IPS-20b (cell line): ENCODE data around the gene ACER1.

ENCODE experiments used
- H3K27ac ChIP-seq: one replicate; pipeline ENCODE4 v1.5.1; 2013; ENCODE audit warnings: low read length
- H3K27me3 ChIP-seq: 2 replicates; pipeline ENCODE4 v1.6.1; 2013; ENCODE audit warnings: mild to moderate bottlenecking, low read length, inconsistent platforms; ENCODE audit not compliant: insufficient read depth
- H3K36me3 ChIP-seq: 2 replicates; pipeline ENCODE4 v1.6.1; 2013; ENCODE audit warnings: low read depth, mild to moderate bottlenecking, inconsistent platforms, low read length, moderate library complexity; ENCODE audit not compliant: insufficient read depth
- H3K4me1 ChIP-seq: 2 replicates; pipeline ENCODE4 v1.6.1; 2013; ENCODE audit warnings: mild to moderate bottlenecking, control low read depth, inconsistent platforms, low read length, moderate library complexity; ENCODE audit not compliant: insufficient read depth
- H3K4me3 ChIP-seq: 2 replicates; pipeline ENCODE4 v1.5.1; 2013; ENCODE audit warnings: mild to moderate bottlenecking, low read length, inconsistent platforms
- H3K9ac ChIP-seq: 2 replicates; pipeline ENCODE4 v1.6.1; 2013; ENCODE audit warnings: low read depth, mild to moderate bottlenecking, inconsistent platforms, low read length, moderate library complexity
- H3K9me3 ChIP-seq: 2 replicates; pipeline ENCODE4 v1.6.1; 2013; ENCODE audit warnings: mild to moderate bottlenecking, low read depth, low read length, inconsistent platforms; ENCODE audit not compliant: insufficient read depth

Gene ACER1

DNA sequence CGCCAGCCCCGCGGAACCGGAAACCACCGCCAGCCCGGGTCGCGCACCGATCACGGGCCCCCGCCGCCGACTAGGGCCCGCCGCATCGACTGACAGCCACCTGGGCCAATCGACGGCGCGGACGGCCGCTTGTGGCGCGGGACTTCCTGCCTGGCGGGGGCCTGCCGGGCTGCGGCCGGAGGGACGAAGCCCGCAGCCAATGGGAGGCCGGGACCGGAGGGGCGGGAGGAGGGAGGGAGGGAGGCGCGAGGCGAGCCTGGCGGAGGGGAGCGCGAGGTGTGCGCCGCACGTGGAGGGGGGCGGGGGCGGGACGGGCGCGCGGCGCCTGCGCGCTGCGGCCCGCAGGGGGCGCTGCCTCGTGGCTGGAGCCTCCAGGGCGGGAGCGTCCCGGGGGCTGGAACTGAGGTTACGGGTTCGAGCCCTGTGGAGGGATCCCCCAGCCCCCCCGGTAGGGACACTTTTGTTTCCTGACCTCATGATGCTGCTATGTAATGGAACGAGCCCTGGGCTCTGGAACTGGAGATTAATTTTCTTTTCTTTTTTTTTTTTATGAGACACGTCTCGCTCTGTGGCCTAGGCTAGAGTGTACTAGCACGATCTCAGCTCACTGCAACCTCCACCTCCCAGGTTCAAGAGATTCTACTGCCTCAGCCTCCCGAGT is 53.4 kb downstream of the ACER1 start, which contains the start of gene MLLT1:
Gene MLLT1, minus strand, starts transcription at position 45 of the 661 bp plus-strand sequence. CDS start 191 bp downstream, outside the sequence.
- Histone ChIP-seq H3K4me1 (peaks cover 5% of the 10 kb centered on the region; the same call in 1 of the 2 replicates), H3K9ac (peak within 1 kb of the TSS; percentile 82), H3K36me3 (peaks cover 7% of the 10 kb centered on the region; the same call in 1 of the 2 replicates), H3K9me3 (peaks cover 5% of the 10 kb centered on the region; the same call in 1 of the 2 replicates), H3K27me3 (no peaks in the 10 kb centered on the region), H3K27ac (no peak within 1 kb of the TSS), H3K4me3 (peak within 1 kb of the TSS; percentile 82)

DNA sequence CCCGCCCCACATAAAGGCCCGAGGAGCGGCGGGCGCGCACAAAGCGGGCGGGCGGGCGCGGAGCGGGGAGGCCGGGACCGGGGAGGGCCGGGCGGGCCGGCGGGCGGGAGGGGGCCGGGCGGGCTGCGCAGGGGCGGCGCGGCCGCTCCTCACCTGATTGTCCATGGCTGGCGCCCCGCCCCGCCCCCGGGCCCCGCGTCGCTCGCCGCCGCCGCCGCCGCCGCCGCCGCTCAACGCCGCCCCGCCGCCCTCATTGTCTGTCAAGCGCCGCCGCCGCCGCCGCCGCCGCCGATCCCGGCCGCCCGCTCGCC is 53.8 kb downstream of the ACER1 start:
- H3K4me3 ChIP-seq, result peak overlapping the region; percentile 82; the same call in 1 of the 2 replicates
- H3K27ac ChIP-seq, result no peak overlapping the region
- H3K36me3 ChIP-seq, result peaks cover 7% of the 10 kb centered on the region; the same call in 1 of the 2 replicates
- H3K4me1 ChIP-seq, result peaks cover 6% of the 10 kb centered on the region; the same call in 1 of the 2 replicates
- no peaks in the 10 kb centered on the region for H3K9me3 ChIP-seq
- no peaks in the 10 kb centered on the region for H3K27me3 ChIP-seq
- H3K9ac ChIP-seq, result peak overlapping the region; percentile 82

DNA sequence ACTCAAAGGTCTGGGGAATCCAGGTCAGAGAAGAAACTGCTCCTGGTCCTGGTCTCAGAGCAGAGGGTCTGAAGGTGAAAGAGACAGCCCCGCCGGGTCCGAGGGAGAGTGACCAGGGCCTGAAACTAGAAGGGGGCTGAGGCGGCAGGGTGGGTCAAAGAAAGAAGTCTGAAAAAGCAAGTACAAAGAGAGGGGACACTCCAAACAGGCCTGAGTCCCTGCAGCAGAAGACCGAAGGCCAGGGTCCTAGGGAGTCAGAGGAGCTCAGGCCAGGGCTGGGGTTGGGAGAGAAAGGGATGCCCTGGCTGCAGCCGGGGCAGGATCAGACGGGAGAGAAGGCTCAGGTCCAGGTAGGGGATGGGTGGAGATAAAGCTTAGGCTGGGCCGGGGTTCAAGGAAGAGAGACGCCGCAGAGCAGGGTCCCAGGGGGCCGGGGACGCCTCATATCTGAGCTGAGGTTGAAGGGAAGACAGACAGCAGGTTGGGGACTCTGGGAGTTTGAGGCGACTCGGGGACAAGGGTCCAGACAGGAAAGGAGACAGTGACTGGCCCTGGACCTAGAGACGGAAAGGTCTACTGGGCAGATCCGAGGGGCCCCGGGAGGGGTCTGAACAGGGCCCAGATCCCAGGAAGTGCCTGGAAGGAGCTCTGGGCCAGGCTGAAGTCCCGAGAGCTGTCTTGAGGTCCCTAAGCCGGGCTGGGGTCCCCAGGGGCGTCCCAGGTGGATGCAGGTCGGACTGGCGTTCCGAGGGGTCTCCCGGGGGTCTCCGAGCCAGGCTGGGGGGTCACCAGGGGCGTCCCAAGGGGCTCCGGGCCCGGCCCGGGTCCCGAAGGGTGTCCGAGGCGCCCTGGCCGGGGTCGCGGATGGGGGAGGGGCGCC is 54.4 kb downstream of the ACER1 start:
- Histone ChIP-seq H3K4me1 (peaks cover 6% of the 10 kb centered on the region; the same call in 1 of the 2 replicates), H3K27ac (no peak overlapping the region), H3K36me3 (peaks cover 7% of the 10 kb centered on the region; the same call in 1 of the 2 replicates), H3K9me3 (no peaks in the 10 kb centered on the region), H3K4me3 (peak overlapping the region; percentile 82), H3K27me3 (no peaks in the 10 kb centered on the region), H3K9ac (peak overlapping the region; percentile 82)

DNA sequence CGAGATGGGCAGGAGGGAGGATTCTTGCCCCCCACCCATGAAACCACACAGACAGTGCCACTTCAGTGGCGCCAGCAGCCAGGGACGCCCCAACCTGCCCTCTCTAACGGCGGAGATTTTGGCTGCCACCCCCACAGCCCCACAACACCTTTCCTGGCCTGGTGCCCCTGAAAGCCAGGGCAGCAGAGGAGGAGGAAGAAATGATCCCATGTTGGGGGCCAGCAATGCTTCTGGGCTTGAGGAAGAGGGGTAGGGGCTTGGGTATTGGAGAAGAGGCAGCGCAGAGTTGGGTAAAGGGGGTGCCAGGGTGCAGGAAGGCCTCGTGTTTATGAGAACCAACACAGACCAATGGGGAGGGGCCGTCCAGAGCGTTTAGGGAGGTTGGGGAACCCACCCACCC is 55.4 kb downstream of the ACER1 start:
- no peak overlapping the region for H3K9ac ChIP-seq
- H3K36me3 ChIP-seq, result peaks cover 7% of the 10 kb centered on the region; the same call in 1 of the 2 replicates
- no peak overlapping the region for H3K27ac ChIP-seq
- H3K27me3 ChIP-seq, result no peaks in the 10 kb centered on the region
- H3K4me1 ChIP-seq, result peaks cover 12% of the 10 kb centered on the region
- no peak overlapping the region for H3K4me3 ChIP-seq
- no peaks in the 10 kb centered on the region for H3K9me3 ChIP-seq

DNA sequence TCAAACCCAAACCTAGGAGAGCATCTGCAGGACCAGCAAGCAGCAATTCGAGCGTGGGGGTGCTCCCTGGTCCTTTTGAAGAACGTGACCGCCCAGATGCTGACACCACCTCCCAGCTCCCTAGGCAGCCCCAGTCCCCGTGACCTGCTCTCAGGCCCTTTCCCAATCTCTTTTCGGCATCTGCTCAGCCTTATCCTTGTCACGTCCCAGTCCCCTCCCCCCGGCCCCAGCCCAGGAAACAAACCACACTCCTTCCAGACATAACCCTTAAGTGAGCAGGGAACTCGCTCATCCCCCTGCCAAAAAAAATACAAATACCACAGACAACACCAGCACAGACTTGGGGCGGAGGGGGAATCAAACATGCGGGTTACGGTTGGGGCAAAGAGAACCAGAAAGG is 57.0 kb downstream of the ACER1 start:
- no peak overlapping the region for H3K9ac ChIP-seq
- H3K36me3 ChIP-seq, result peaks cover 7% of the 10 kb centered on the region; the same call in 1 of the 2 replicates
- peaks cover 24% of the 10 kb centered on the region for H3K4me1 ChIP-seq
- H3K9me3 ChIP-seq, result no peaks in the 10 kb centered on the region
- H3K27me3 ChIP-seq, result no peaks in the 10 kb centered on the region
- no peak overlapping the region for H3K4me3 ChIP-seq
- H3K27ac ChIP-seq, result no peak overlapping the region

DNA sequence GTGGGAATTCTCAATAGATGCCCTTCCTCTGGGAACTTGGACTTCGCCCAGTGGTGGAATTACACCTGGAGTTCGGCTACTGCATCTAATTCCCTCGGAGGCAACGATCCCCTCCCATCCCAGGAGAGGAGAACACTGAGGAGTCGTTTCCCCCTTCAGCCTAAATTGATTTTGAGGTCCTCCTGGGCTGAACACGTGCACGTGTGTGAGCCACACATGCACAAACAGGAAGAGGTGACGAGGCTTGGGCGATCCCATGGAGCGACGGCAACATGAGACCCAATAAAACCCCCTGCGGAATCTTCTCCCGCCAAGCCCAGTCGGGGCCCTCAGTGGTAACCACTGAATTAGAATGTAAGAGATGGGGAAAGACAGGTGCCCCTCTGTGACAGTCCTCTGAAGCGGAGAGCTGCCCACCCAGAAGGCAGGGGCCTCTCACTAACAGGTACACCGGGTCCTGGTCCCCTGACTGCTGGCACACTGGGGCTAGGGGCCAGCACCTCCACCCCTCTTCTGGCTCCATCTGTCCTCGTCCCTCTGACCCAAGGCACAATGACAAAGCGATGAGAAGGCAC is 58.2 kb downstream of the ACER1 start:
- peaks cover 8% of the 10 kb centered on the region; the same call in 1 of the 2 replicates for H3K36me3 ChIP-seq
- no peak overlapping the region for H3K4me3 ChIP-seq
- no peak overlapping the region for H3K27ac ChIP-seq
- H3K9me3 ChIP-seq, result no peaks in the 10 kb centered on the region
- peaks cover 27% of the 10 kb centered on the region for H3K4me1 ChIP-seq
- no peaks in the 10 kb centered on the region for H3K27me3 ChIP-seq
- 0 out of 2 replicates have a peak overlapping the region, but pooled peaks have one; percentile 21 for H3K9ac ChIP-seq

DNA sequence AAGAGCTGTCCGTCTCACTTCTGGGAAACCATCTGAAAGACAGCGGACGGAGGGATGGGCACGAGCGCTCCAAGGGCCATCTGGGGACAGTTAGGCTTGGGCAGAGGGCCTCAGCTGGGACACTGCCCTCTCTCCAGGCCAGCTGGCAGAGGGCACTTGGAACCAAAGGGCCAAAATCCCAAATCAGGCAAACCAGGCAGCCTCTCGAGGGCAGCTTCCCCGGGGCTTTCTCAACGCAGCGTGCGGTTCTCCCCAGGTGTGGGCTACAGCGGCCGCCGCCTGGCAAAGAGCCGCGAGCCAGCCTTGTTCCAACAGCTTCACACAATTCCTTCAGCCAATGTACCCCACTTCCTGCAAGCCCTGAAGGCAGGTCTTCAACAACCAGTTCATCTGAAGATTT is 58.7 kb downstream of the ACER1 start:
- H3K9me3 ChIP-seq, result no peaks in the 10 kb centered on the region
- H3K27me3 ChIP-seq, result no peaks in the 10 kb centered on the region
- peak overlapping the region; percentile 21; the same call in 1 of the 2 replicates for H3K9ac ChIP-seq
- no peak overlapping the region for H3K27ac ChIP-seq
- H3K4me1 ChIP-seq, result peaks cover 27% of the 10 kb centered on the region
- peaks cover 13% of the 10 kb centered on the region; the same call in 1 of the 2 replicates for H3K36me3 ChIP-seq
- H3K4me3 ChIP-seq, result no peak overlapping the region

DNA sequence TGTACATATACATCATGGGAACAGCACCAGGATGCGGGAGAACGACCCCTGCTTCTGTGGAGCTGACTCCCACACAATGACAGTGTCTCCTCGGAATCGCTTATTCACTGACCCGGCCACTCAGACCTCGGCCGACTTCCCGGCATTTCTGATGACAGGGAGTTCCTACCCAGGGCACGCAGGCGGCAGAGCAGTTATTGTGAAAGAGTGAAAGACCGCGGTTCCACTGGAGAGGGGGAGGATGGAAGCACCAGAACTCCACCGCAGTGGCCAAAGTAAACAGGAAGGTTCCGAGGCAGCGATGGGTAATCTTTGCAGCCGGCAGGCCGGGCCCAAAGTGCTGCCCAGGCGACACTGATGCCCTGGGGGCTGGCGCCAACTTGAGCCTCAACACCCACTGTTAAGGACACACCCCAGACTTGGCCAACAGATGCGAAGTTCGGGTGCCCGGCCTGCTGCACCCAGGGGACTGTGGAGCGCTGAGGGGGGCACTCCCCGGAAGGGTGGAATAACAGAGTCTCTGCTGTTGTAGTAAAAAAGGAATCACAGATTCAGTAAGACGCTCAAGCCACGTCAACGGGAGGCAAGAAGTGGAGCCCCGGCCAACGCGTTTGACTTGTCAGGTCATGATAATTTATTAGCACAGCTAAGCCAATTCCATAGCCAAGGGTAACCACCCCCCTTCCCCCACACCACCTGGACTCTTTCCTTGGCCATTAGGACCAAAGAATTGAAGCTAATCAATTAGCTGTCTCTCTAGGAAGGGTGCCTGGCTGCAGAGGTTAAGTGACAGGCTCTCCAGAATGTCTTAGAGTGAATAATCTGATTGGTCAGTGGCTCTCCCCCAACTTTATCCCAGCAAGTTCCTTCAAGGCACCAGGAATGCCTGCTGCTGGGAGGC is 59.5 kb downstream of the ACER1 start:
- Histone ChIP-seq H3K9ac (peak overlapping the region; percentile 21; the same call in 1 of the 2 replicates), H3K9me3 (no peaks in the 10 kb centered on the region), H3K27ac (no peak overlapping the region), H3K4me1 (peaks cover 27% of the 10 kb centered on the region), H3K27me3 (no peaks in the 10 kb centered on the region), H3K4me3 (no peak overlapping the region), H3K36me3 (peaks cover 21% of the 10 kb centered on the region)

DNA sequence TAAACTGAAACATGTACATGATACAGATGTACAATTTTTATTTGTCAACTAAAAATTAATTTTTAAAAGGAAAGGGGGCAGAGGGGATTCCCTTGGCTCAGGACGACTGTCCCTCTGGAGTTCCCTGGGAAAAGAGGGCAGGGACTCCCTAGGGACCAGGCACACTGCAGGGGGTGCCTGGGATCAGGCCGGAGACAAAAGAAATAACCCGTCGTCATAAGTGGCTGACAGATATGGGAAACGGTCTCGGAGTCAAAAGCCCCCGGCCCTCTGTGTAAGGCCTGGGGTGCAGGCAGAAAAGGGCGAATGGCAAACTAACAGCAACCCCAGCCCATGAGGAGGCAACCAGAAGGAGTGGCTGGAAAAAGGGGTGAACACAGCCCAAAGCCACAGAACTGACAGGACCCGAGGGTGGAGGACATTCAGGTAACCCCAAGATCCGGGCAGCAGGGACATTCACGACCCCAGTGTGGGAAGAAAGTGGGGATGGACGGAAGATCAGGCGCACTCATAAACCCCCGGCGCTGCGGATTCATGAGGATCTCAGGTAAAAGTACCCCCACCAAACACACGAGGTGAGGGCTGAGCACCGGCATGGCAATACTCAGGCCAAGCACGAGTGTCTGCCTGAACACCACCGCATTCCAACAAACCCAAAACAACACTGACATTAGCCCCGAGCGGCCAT is 60.4 kb downstream of the ACER1 start:
- peak overlapping the region; percentile 45 for H3K27ac ChIP-seq
- H3K36me3 ChIP-seq, result peaks cover 30% of the 10 kb centered on the region
- H3K27me3 ChIP-seq, result no peaks in the 10 kb centered on the region
- no peaks in the 10 kb centered on the region for H3K9me3 ChIP-seq
- H3K9ac ChIP-seq, result no peak overlapping the region; the same call in 1 of the 2 replicates
- H3K4me1 ChIP-seq, result peaks cover 27% of the 10 kb centered on the region
- H3K4me3 ChIP-seq, result no peak overlapping the region

DNA sequence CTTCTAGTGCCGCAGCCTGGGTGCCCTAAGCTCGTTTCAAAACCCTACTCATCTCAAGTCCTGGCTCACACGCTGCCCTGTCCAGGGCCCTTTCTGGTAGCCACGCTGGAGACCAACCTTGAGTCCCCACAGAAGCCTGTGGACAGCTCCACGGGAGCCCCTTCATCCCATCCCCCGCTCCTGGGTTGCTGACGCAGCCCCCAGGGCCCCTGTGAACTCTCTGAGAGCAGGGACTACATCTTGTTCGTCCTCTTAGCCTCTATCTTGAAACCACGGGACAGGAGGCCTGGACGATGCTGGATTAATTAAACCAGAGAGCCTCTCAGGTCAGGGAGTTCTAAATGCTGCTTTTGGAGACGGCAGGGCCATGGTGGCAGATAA is 61.0 kb downstream of the ACER1 start:
- no peak overlapping the region for H3K27ac ChIP-seq

More for the DNA sequence above, 61.0 kb downstream of the ACER1 start:
- Histone ChIP-seq H3K4me1 (peaks cover 27% of the 10 kb centered on the region), H3K9ac (no peak overlapping the region; the same call in 1 of the 2 replicates), H3K36me3 (peaks cover 33% of the 10 kb centered on the region), H3K4me3 (no peak overlapping the region), H3K27me3 (no peaks in the 10 kb centered on the region), H3K9me3 (no peaks in the 10 kb centered on the region)
